HG02884 (cell line): Measurements from ENCODE around the gene PNPLA3.
"Not testable (repeated sequence)": the region's sequence is repeated elsewhere in the genome, so short reads cannot be mapped to it uniquely, and the experiment has no call there.

Experiments used
- ATAC-seq: cut with Tn5 transposase; IDR thresholded peaks from one replicate; pipeline ENCODE4 v1.9.1; 2021; ENCODE audit warnings: mild to moderate bottlenecking, moderate library complexity; ENCODE audit not compliant: unreplicated experiment

PNPLA3 gene

DNA sequence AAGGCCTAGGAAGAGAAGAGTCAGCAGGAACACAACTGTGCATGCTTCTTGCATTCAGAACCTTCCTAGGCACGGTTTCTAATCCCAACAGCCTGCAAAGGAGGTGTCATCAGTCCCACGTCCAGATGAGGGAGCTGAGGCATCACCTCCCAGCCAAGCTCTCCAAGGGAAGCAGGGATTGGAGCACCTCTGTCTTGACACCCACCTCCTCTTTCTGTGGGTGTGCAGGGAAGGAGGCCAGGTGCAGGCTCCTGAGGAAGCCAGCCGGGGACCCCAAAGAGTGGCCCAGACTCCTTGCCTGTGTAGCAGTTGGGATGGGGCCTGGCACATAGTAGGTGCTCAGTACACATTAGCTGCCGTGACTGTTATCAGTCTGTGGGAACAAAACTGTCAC is 33.7 kb upstream of the PNPLA3 start:
- ATAC-seq, result no peak

DNA sequence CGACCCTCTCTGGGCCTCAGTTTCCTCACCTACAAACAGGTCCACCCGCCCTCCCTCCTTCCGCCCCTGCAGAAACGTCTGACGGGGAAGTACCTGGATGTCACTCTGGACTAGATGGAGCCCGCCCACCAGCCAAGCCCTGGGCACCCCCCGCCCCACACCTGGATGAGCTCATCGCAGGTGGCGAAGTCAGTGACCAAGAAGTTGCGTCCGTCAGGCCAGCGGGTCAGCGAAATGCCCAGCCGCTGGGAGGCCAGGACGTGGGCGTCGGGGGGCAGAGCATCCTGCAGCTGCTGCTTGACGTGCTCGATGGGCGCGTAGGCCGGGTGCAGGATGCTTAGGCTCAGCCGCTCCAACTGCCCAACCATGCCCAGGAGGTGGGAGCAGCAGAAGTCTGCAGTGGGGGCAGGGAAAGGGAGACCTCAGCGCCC is 32.7 kb upstream of the PNPLA3 start:
- no peak for ATAC-seq

DNA sequence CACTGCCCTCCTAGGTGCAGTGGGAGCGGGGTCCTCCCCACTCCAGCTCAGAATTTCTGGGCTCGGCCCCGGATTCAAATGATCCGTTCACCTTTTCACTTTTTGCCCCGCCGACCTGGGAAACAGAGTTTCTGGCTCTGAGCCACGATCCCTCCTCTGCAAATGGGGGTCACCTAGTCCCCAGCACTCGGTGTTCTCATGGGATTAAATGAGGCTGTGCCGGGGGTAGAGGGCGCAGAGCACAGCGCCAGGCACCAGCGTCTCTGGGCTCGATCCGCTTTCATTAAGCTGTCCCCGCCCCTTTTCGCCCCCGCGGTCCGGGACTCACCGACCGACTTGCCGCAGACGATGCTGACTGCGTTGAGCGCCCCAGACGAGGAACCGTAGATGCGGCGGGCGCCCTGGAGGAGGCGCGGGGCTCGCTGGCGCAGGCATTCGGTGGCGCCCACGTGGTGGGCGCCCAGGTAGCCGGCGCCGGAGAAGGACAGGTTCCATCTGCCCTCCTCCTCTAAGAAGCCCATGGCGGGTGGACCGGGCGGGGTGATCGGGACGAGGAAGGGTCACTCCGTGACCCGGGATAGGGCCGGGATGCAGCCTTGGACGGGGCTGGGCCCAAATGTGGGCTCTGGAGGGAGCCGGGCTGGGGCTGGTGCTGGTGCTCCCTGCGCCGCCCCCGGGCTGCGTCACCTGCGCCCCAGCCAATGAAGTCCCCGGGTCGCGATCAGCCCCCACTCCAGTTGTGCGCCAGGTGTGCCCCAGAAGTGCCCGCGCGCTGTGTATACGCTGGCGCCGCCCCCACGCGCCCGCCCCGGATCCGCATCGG is 32.0 kb upstream of the PNPLA3 start, which contains the start of gene PNPLA5:
Gene PNPLA5, minus strand, starts transcription at position 654 of the 823 bp plus-strand sequence. Its CDS starts 133 bp downstream, at position 521.
- no peak for ATAC-seq

DNA sequence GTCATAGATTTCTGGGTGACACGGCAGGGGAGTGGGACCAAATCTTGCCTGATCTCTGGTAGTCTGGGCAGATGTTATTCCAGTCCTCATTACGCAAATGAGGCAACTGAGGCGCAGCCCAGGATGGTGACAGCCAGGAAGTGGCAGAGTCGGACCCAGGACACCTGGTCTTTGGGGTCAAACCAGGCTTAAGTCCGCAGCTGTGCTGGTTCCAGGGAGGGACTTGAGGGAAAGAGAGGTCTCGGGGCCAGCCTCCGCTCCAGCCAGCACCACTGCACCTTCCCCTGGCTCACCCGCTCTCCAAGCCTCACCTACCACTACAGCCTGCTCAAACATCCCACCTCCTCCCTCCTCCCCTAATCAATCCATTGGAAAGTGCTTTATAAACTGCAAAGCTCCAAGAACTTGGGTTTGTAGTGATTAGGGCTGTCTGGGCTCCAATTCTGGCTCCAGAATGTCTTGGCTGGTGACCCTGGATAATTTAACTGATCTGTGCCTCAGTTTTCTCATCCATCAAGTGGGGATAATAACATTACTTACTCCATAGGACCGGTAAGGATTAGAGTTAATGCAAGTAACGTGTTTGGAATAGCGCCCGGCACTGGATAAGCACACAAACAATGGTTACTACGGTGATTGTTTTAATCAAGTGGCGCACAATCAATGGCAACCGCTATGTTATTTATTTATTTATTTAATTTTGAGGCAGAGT is 31.3 kb upstream of the PNPLA3 start:
- no peak for ATAC-seq

DNA sequence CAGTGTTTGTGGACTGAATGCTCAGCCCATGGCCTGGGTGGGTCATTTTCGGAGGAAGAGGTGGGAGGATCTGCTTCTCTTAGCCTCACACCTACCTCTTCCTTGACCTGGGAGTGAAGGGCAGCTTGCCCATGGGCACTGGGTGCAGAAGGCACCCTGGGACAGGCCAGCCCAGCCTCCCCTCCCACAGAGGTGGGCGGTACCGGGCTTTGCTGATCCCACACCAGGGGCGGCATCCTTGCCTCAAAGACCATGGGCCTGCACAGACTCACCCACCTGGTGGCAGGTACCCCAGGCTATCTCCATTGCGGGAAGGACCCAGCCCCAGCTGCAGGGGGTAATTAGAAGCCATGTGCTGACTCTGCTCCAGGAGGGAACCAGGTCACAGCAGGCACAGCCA is 30.3 kb upstream of the PNPLA3 start:
- ATAC-seq, result no peak

DNA sequence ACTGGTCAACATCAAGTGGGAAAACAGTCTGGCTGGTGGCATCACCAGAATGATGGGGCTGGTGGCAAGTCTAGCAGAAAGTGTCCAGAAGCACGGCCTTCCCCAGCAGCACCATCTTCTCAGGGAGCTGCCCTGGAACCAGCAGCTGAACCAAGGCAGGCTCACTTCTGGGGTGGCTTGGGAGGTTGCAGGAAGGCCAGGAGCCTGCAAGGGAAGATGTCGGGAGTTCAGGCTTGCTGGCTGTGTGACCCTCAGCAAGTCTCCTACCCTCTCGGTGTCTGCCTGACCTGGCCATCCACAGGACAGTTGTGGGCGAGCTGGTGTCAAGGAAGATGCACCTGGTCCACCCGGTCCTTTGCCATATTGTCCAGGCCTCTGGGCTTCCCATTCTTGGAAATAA is 29.5 kb upstream of the PNPLA3 start:
- no peak for ATAC-seq

DNA sequence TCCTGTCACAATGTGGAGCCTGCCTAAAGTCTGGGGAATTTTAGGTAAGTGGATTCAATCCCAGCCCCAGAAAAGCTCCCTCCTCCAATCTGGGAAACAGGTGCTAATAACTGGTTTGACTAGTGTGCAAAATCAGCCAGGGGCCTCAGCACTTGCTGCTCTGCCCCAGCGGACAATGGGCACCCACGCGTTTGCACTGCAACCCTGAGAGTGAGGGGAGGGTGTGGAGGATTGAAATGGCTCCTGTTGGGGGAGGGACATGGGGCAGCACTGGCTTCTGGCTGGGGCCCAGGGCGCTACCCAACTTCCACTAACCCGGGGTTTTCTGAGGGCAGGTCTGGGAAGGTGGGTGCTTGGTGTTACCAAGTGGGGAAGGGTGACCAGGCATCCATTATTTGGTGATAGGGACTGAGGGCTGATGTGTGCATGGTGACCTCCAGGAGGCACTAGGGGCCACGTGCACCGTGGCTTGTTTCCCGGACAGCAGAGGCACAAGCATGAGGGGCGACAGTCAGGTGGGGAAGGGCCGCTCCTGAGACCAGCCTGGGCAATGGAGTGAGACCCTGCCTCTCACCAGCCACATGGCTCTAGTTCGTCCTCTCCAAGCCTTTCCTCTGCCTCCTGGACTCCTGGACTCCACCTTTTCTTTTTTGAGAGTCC is 27.5 kb upstream of the PNPLA3 start:
- ATAC-seq, result no peak

DNA sequence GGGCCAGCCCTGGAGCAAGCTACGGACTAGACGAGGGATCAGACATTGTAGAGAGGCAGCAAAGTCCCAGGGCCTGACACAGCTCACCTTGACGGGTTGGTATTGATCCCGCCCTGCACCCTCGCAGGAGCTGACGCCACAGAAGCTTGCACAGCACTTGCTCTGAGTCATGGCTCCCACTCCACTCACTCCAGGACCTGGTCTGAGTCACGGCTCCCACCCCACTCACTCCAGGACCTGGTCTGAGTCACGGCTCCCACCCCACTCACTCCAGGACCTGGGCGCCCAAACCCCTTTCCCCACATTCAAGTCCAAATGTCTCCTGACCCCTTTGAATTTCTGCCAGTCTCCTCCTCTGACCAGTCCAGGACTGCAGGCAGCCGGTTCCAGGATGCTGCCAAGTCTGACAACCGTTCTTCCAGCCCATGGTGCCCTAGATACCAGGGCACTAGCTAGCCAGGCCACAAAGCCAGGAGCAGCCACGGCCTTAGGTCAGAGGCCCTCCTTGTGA is 25.8 kb upstream of the PNPLA3 start:
- ATAC-seq, result no peak

DNA sequence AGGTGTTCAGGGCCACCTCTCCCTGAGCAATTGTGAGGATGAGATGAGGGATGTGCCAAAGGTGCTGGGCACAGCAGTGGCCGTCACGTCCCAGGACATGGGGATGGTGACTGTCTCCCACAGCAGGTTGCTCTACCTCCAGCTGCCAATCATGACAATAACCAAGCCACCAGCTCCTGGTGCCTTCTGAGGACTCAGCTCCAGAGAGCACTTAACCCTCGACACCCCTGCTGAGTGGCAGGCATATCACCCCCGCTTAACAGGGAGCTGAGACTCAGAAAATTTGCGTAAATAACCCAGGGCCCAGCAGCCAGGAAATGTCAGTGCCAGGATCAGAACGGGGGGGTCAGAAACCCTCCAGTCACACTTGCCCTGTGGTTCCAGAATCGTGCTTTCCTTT is 23.4 kb upstream of the PNPLA3 start:
- no peak for ATAC-seq

DNA sequence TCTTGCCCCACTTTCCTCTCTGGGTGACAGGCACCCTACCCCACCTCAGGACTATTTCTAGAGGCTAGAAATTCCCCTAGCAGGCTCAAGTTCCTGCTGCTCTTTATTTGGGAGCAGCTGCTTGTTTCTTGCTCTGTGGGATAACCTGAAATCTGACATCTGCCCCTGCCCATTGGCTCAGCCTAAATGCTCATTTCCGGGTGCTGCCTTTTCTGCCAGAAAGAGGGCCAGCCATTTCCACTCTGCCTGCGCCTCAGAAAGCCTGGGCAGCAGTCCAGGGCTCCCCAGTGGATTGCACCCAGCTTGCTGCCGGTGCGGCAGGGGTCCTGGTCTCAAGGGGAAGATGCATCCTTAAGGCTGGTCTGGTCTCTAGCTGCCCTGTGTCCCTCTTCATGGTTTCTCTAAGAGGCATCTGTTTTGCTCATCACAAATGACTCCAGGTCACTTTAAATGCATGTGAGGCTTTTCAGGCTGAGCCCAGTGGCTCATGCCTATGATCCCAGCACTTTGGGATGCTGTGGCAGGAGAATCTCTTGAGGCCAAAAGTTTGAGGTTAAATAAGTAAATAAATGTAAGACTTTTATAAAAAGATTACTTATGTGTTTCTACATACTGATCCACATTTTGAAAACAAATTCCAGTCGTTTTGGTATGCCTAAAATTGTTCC is 21.5 kb upstream of the PNPLA3 start:
- no peak for ATAC-seq

DNA sequence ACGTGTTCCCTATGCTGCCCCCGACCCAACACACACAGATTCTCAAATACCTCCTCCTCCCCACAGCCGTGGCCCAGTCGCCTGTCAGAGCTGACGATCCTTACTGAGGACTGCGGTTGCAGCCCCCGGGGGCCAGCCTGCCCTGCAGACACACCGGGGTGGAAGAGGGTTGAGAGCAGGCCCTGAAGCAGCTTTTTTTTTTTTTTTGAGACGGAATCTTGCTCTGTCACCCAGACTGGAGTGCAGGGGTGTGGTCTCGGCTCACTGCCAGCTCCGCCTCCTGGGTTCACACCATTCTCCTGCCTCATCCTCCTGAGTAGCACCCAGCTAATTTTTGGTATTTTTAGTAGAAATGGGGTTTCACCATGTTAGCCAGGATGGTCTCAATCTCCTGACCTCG is 20.6 kb upstream of the PNPLA3 start:
- not testable (repeated sequence) for ATAC-seq

DNA sequence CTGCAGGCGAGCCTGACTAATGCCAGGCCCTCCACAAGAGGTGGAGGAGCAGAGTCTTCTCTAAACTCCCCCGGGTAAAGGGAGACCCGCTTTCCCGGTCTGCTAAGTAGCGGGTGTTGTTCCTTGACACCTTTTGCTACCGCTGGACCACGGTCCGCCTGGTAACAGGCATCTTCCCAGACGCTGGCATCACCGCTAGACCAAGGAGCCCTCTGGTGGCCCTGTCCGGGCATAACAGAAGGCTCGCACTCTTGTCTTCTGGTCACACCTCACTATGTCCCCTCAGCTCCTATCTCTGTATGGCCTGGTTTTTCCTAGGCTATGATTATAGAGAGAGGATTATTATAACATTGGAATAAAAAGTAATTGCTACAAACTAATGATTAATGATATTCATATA is 19.2 kb upstream of the PNPLA3 start:
- ATAC-seq, result not testable (repeated sequence)

DNA sequence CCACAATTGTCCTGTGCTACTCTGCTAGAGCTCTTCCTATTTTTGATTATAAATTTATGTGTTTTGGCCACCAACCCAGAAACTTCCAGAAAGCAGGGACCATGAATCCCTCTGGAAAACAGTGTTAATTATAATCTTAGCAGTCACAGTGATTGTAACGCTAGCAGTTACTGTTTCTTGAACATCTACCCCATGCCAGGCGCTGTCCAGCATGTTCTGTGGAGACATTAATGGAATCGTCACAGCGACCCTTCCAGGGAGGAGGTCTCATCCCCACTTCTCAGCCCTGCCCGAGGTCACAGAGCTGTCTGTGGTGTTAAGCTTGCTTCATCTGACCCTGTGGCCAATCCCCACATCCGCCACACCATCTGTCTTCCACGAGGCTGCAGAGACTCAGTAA is 17.9 kb upstream of the PNPLA3 start:
- no peak for ATAC-seq

DNA sequence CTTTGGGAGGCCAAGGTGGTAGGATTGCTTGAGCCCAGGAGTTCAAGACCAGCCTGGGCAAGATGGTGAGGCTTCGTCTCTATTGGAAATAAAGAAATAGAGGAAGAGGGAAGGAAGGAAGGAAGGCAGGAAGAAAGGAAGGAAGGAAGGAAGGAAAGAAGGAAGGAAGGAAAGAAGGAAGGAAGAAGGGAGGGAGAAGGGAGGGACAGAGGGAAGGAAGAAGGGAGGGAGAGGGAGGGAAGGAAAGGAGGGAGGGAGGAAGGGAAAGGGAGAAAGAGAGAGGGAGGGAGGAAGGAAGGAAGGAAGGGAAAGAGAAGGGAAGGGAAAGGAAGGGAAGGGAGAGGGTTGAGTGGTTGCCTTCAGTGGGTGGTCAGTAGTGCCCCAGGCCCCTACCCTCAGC is 13.9 kb upstream of the PNPLA3 start:
- ATAC-seq, result no peak

DNA sequence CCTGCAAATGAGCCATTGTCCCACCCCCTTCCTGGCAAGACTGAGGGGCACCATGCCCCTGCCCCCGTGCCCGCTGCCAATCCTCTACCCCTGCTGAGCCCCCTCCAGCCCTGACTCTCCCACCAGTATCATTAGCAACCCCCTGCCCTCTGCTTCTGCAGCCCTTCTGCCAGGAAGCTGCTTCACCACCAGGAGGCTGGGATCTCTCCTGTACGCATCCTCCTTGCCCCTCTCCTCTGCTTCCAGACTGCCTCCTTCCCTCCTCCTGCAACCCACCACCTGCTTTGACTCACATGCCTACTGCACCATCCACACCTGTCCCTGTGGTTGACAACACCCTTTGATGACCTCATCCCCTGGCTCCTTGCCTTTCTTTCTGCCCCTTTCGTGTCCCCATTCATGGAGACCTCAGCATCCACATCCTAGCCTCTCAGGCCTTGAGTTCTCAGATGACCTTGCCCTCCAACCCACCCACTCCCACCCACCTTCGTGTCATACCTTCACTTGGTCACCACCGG is 13.4 kb upstream of the PNPLA3 start:
- no peak for ATAC-seq

DNA sequence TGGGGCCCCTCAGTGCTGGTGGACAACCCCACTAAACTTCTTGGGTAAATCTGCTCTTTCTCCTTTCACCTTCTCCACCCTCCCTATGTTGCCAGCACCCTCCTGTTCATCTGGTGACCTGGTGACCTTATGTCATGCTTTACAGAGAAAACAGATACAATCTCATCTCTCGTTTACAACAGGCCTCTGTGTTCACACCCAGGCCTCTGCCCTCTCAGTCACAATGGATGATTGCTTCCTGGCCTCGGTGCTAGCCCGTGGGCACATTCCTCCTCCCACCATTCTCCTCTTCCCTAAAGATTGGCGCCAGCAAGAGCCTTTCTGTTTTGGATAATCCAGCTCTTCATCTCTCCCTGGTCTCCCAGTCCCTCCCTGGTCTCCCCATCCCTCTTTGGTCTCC is 12.3 kb upstream of the PNPLA3 start:
- no peak for ATAC-seq

DNA sequence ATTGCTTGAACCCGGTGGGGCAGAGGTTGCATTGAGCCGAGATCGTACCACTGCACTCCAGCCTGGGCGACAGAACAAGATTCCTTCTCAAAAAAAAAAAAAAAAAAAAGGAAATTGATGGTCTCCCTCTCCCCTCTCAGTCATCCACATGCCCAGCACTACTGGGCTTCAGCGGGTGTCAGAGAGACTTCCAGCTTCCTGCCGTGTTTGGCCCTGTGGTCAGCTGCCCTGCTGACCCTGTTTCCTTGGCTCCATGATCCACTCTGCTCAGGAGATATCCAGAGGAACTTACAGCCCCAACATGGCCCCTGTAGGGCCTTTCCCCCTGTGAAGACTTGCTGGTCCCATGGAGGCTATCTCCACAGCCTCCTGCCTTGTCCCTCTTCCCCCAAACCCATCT is 6.1 kb upstream of the PNPLA3 start:
- ATAC-seq, result no peak

DNA sequence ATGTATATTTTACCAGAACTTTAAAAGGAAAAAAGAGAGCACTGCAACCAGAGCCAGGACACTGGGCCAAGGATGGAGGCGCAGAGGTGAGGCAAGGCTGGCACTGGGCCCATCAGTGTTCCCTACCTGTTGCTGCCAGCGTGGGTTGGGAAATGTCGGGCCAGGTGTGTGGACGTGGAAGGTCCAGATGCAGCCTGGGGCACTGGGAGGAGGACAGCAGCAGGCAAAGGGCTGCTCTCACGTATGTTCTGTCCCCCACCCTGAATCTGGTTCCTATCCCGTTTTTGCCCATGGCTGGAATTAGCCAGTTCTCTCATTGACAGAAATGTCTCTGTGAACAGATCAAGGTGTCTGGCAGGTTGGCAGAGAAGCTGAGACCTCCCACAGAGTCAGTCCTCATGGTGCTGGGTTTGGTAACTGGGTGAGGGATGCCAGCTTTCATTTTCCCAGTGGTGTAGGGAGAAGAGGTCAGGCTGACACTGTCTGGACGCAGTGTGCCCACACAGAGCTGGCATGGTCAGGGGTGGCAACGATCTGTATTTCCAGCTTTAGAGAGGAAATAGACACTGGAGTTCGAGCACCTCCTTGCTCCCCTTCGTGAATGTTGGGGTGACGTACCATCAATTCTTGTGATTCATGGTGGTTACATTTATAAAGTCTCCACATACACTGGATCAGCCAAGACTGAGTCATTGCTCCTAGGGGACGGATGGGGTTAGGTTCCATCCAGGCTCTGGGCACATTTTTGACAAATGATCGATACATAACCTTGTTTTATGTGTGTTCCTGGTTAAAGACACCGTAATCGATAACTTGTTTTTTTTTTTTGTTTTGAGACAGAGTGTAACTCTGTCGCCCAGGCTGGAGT is 4.3 kb upstream of the PNPLA3 start:
- ATAC-seq, result no peak

DNA sequence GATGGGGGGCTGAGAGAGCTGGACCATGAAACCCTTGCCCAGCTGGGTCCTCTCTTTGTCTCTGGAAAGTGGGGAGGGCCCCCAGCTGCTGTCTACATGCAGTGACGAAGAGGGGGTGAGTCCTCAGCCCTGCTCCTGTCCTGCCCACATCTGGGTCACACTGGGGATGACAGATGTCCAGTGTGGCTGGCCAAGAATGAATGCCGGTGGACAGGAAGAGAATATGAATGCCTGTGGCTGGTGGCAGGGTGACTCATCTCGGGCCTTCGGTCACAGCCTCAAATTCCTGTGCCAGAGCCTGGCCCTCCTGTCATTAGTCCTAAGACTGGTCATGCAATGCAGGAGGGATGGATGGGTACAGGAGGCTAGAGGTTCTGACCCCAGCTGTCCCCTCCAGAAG is 2.2 kb upstream of the PNPLA3 start:
- no peak for ATAC-seq

DNA sequence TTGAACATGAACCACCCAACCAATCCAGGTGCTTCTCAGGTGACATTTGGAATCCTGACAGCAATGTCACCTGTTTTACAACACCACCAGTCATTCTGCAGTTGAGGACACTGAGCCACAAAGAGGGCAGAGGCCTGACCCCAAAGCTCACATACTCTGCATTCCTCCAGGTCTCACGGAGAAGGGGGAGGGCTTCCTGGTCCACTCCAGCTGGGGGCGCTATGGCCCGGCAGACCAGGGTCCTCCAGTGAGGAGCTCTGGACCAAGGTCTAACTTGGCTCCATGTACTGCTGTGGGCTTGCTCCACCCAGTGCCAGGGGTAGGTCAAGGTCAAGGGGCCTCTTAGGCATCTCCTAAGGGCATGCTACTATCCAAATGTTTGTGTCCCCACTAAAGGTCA is 1.5 kb upstream of the PNPLA3 start:
- ATAC-seq, result no peak
